ENCODE results near the gene NIFK. TPM values are rescaled to one million over a fixed set of nuclear protein-coding genes. Genes with fewer than 3 reads are reported as not detected.
"Not testable (repeated sequence)": the region's sequence is repeated elsewhere in the genome, so short reads cannot be mapped to it uniquely, and the experiment has no call there.

Gene NIFK
- total RNA-seq, 2 donors from 2014 or later: 97.3 to 157 TPM

DNA sequence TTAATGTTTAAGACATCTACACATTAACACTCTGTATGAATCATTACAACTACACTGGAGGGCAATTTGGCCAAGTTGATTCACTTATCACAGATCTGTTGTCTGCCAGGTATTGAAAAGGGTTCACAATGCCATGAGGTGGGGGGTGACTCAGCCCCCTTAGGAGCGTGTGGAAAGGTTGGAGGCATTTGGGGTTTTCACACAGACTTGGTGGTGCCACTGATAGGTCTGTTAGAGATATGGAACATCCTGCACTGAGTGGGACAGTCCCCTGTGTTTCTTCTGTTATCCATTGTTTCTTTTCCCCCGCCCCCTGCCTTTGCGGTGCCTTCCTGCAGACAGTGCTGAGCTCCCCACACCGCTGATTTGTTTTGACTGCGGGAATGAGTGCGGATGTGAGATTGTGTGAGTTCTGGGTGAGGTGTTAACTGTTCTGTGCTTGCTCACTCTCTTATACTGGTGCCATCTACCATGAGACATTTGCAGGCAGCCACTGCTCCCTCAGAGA lies 9.4 kb upstream of the NIFK start:
- peak in 1 of 2 donors; percentile 78 for DNase-seq (ENCODE audit: low spot score in 2 of 2)
- ATAC-seq: peak; percentile 79 to 91
- Mint-ChIP-seq H3K36me3 (no peaks in the 10 kb centered on the region), H3K27ac (peak overlapping the region in 1 of 2 donors; percentile 81), H3K9me3 (no peaks in the 10 kb centered on the region)

DNA sequence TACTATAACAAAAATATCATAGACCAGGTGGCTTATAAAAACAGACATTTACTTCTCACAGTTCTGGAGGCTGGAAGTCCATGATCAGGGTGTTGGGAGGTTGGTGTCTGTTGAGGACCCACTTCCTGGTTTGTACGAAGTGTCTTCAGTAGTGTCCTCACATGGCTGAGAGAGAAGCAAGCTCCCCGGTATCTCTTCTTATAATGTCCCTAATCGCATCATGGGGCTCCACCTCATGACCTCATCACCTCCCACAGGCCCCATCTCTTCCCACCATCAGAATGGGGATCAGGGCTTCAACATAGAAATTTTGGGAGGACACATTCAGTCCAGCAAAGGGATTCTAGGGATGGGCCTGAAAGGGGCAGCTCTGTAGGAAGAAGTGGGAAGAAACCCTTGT lies 4.8 kb upstream of the NIFK start:
- peaks cover 3 to 4% of the 10 kb centered on the region in 2 donors for H3K36me3 Mint-ChIP-seq
- no peaks in the 10 kb centered on the region for H3K9me3 Mint-ChIP-seq
- no peak overlapping the region for H3K27ac Mint-ChIP-seq
- DNase-seq (ENCODE audit: low spot score in 2 of 2) (no peak), ATAC-seq (no peak)

DNA sequence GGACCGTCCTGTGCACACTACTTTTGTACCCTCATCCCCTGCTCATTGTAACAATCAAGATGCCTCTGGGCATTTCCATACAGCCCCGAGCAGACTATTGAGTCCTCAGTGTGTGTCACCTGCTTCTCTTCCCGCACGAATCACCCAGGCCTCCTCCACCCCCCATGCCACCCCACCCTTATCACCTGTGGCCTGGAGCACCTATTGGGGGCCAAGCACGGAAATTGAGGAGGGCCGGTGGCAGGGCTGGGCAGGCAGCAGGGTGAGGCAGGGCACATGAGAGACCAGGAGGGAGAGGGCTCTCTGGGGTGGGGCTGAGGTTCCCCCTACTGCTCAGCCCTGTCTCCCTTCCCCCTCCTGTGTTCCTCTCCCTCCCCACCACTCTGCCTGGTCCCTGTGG lies 4.3 kb upstream of the NIFK start:
- no peak for ATAC-seq
- Mint-ChIP-seq H3K27ac (peak overlapping the region in 1 of 2 donors; percentile 4), H3K9me3 (no peaks in the 10 kb centered on the region), H3K36me3 (peaks cover 8 to 9% of the 10 kb centered on the region in 2 donors)
- no peak for DNase-seq (ENCODE audit: low spot score in 2 of 2)

DNA sequence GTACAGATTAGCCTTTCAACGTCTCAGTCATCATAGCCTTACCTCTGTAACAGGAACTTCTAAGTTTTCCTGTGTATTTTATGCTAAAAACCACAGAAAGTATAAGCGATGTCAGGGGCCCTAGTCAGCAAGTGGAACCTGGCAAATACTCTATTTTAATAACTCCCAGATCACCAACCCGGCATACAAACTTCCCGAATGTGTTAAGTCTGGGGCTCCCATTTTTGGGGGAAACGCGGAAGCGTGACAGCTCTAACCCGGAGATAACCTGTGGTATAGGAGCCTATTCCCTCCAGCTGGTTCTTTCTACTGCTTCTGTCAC lies 574 bp downstream of the NIFK start:
- Mint-ChIP-seq H3K36me3 (peaks cover 32 to 41% of the 10 kb centered on the region in 2 donors), H3K9me3 (peaks cover 0 to 6% of the 10 kb centered on the region in 2 donors), H3K27ac (peak overlapping the region; percentile 98)
- ATAC-seq: no peak
- no peak for DNase-seq (ENCODE audit: low spot score in 2 of 2)

DNA sequence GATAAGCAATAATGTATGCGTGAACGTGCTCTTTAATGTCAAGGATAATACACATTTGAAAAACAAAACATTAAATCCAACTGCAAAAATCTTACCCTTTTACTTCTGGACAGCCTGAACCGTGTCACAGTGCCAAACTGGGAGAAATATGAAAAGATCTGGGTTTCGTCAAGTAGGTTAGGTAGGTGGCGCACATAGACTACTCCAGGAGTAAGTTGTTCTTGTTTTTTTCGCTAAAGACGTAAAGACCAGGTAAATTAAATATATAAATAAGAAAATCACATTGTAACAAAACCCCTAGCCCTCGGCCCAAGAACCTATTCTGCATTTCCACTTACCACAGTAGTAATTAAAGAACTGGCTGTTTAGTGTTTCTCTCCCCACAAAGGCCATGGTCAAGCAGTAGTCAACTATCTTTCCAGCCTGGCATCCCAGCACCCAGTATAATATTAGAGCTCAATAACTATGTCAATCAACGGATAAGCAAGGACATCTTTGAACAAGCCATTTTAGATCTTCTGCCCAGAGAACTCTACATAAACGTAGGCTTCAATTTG lies 1.1 kb downstream of the NIFK start:
- Mint-ChIP-seq H3K36me3 (peaks cover 36 to 46% of the 10 kb centered on the region in 2 donors), H3K27ac (peak overlapping the region; percentile 98), H3K9me3 (peaks cover 0 to 10% of the 10 kb centered on the region in 2 donors)
- DNase-seq (ENCODE audit: low spot score in 2 of 2) (peak in 1 of 2 donors; percentile 13), ATAC-seq (no peak)

DNA sequence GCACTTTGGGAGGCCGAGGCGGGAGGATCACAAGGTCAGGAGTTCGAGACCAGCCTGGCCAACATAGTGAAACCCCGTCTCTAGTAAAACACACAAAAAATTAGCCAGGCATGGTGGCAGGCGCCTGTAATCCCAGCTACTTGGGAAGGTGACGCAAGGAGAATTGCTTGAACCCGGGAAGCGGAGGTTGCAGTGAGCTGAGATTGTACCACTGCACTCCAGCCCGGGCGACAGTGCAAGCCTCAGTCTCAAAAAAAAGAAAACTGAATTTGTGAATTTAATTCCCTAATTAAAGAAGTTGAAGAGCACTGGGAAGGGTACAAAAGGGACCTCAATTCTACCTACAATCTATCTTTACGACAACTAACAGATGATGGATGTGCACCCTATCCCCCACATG lies 2.1 kb downstream of the NIFK start:
- H3K27ac Mint-ChIP-seq, H3K9me3 Mint-ChIP-seq, ATAC-seq: not testable (repeated sequence)
- H3K36me3 Mint-ChIP-seq: peaks cover 36 to 55% of the 10 kb centered on the region in 2 donors
- peak in 1 of 2 donors; percentile 20 for DNase-seq (ENCODE audit: low spot score in 2 of 2)

DNA sequence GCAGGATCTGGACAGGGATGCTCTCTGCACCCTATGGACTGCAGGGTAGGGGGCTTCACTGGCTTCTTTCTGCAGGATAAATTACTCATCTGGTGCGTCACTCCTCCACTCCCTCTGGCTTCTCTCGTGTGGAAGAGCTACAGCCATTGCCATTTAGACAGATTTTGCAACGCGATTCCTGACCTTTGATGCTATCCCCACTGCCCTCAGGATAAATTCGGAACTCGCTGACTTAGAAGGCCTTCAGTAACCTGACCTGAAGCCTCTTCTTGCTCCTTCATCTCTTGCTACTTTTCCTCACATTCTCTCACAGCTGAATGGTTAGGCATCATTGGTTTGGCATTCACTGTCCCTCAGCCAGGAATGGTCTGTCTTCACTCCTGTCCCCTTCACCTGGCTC lies 5.3 kb downstream of the NIFK start:
- peak in 1 of 2 donors; percentile 44 for DNase-seq (ENCODE audit: low spot score in 2 of 2)
- peak overlapping the region; percentile 70 to 95 for H3K27ac Mint-ChIP-seq
- H3K9me3 Mint-ChIP-seq: peaks cover 0 to 10% of the 10 kb centered on the region in 2 donors
- ATAC-seq: no peak
- H3K36me3 Mint-ChIP-seq: peaks cover 35 to 74% of the 10 kb centered on the region in 2 donors

DNA sequence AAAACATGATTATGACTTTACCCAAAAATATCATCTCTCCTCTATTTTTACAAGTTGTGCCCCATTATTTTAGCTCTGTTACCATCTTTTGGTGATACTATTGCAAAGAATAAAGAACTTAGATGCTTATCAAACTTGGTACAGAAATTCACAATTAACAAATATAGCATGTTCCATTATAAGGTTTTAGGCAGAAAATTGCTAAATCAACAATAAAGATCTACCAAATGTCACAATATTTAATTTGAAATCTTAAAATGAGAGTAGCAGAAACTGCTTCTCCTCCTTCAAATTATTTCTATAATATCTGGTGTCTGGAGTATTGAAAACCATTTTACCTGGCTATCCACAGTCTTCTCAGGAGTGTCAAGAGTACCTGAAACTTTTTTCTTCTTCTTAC lies 8.7 kb downstream of the NIFK start:
- no peak for DNase-seq (ENCODE audit: low spot score in 2 of 2)
- no peak for ATAC-seq
- peaks cover 0 to 10% of the 10 kb centered on the region in 2 donors for H3K9me3 Mint-ChIP-seq
- H3K27ac Mint-ChIP-seq: peak overlapping the region in 1 of 2 donors; percentile 59
- peaks cover 22 to 55% of the 10 kb centered on the region in 2 donors for H3K36me3 Mint-ChIP-seq

DNA sequence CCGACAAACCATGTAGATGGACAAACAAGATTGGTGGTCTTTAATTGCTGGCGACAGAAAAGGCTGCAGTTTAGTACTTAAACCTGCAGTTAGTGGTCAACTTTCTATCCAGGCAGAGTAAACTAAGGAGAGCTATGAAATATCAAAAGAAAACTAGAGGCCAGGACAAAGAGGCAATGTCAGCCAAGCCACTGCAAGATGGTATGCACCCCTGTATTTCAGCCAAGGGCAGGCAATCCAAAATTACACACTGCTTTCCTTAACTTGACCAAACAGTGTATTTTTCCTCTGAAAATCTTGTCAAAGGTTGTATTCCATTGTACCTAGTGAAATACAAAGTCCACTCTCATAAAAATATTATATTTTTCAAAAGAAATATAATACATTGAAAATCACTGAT lies 9.3 kb downstream of the NIFK start:
- Mint-ChIP-seq H3K27ac (no peak overlapping the region), H3K36me3 (peaks cover 20 to 49% of the 10 kb centered on the region in 2 donors), H3K9me3 (peaks cover 0 to 10% of the 10 kb centered on the region in 2 donors)
- DNase-seq (ENCODE audit: low spot score in 2 of 2) (no peak), ATAC-seq (no peak)

DNA sequence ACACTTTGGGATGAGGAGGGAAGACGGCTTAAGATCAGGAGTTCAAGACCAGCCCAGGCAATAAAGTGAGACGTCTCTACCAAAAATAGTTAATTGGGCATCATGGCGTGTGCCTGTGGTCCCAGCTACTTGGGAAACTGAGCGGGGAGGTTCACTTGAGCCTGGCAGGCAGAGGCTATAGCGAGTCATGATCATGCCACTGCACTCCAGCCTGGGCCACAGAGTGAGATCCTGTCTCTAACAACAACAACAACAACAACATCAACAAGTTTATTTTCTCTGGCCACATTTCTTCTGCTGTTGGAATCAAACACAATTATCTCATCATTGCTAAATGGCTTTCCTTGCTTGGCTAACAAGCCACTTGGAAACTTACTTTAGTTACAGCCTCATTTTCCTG lies 13.4 kb downstream of the NIFK start:
- no peak for ATAC-seq
- peaks cover 4 to 17% of the 10 kb centered on the region in 2 donors for H3K36me3 Mint-ChIP-seq
- H3K9me3 Mint-ChIP-seq: no peaks in the 10 kb centered on the region
- no peak for DNase-seq (ENCODE audit: low spot score in 2 of 2)
- H3K27ac Mint-ChIP-seq: peak overlapping the region; percentile 22 to 94

DNA sequence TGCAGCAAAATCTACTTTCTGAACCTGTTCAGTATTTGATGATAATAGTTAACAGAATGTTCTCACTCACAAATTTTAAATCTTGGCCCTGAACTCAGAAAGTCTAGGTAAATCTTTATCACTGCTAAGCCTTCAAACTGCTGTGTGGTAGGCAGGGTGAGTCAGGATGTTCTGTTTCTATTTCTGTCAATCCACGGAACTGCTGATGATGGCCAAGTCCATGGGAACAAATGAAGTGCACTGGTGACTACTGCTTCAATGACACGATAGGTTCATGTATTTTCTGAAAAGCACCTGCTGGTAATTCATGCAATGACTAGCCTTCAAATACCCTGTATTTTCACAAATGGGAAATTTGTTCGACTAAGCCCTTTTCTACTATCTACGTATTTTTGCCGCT lies 14.2 kb downstream of the NIFK start:
- ATAC-seq (peak; percentile 94), DNase-seq (ENCODE audit: low spot score in 2 of 2) (peak; percentile 30 to 41)
- Mint-ChIP-seq H3K36me3 (peaks cover 4 to 8% of the 10 kb centered on the region in 2 donors), H3K9me3 (no peaks in the 10 kb centered on the region), H3K27ac (peak overlapping the region; percentile 94 to 96)

DNA sequence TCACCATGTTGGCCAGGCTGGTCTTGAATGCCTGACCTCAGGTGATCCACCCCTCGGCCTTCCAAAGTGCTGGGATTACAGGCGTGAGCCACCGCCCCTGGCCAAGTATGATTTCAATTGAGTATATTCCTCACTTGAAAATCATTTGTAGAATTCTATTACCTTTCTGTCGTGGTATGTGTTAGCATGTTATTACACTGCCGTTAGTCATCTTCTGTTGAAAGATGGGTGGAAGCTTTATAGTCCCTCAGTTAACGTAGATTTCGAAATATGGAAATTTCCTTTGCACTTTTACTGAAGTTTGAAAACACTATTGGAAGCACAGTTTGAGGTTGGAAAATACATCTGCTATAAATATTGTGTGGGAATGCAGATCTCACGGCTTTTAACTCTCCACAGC lies 14.7 kb downstream of the NIFK start:
- peak in 1 of 2 donors; percentile 44 for DNase-seq (ENCODE audit: low spot score in 2 of 2)
- peak; percentile 76 to 77 for ATAC-seq
- Mint-ChIP-seq H3K27ac (peak overlapping the region; percentile 94 to 96), H3K36me3 (peaks cover under 1 to 3% of the 10 kb centered on the region in 2 donors), H3K9me3 (no peaks in the 10 kb centered on the region)

DNA sequence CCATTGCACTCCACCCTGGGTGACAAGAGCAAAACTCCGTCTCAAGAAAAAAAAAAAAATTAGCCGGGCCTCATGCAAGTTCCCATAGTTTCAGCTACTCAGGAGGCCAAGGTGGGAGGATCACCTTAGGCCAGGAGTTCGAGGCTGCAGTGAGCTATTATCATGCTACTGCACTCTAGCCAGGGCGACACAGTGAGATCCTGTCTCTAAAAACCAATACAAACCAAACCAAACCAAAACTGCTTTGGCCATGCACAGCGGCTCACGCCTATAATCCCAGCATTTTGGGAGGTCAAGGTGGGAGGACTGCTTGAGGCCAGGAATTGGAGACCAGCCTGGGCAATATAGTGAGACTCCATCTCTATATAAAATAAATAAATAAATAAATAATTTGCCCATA lies 19.1 kb downstream of the NIFK start:
- H3K36me3 Mint-ChIP-seq: no peaks in the 10 kb centered on the region
- no peak for ATAC-seq
- no peaks in the 10 kb centered on the region for H3K9me3 Mint-ChIP-seq
- no peak overlapping the region for H3K27ac Mint-ChIP-seq
- no peak for DNase-seq (ENCODE audit: low spot score in 2 of 2)

DNA sequence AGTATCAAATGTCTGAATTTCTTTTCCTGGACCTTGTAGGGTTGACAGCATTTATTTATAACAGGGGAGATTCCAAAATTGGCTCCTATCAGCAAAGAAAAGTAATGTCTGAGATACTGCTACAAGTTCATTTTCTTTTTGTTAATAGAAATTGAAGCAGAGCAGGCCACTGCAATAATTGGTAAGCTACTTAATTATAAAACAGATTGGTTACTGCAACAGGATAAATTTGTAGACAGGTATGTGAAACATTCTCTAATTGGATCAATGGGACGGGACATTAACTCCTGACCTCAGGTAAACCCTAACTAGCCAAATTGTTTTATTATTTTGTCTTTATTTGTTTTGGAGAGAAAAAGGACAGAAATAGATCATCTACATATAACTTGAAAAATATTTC lies 20.5 kb downstream of the NIFK start:
- DNase-seq (ENCODE audit: low spot score in 2 of 2) (no peak), ATAC-seq (no peak)
- Mint-ChIP-seq H3K27ac (no peak overlapping the region), H3K36me3 (no peaks in the 10 kb centered on the region), H3K9me3 (no peaks in the 10 kb centered on the region)

DNA sequence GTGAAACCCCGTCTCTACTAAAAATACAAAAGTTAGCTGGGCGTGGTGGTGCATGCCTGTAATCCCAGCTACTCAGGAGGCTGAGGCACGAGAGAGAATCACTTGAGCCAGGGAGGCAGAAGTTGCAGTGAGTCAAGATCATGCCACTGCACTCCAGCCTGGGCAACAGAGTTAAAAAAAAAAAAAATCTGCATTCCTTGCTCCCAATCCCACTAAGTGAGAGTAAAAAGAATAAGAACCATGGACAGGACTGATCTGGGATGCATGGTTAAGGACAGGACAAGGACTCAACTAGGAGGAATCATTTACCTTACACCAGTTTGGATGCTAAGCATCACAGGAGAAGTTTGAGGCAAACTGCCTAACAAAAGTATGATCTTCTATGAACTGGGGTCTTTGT lies 25.2 kb downstream of the NIFK start:
- H3K9me3 Mint-ChIP-seq; DNase-seq (ENCODE audit: low spot score in 2 of 2); ATAC-seq; H3K27ac Mint-ChIP-seq; H3K36me3 Mint-ChIP-seq: not testable (repeated sequence)

DNA sequence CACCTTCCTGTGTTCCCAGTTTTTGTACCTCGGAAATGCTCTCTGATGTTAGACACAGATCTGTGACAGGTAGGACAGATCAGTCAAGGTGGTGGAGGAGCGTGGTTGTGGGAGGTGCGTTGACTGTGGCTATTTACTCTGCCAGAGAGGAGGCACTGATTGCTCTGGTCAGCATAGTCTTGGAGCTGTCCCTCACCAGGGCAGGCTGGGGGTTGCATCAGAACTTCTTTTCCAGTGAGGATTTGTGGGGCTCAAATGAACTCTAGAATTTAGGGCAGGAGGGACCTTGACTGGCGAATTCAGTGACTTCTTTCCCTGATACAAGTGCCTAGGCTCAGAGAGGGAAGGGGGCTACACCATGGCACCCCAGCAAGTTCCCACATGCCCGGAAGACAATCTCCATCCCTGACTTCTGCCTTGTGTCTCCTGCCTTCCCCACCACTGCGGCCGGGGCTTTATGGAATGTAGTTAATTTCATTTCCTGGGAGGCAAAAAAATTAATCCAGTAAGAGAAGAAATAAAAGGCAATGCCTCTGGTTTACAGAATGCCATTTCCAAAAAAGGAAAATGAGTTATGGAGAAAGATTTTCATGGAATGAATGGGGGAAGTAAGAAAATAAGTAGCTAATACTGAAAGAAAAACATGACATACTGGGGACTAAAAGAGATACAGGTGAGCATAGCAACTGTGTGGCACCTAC lies 26.1 kb downstream of the NIFK start:
- H3K9me3 Mint-ChIP-seq: no peaks in the 10 kb centered on the region
- no peak overlapping the region for H3K27ac Mint-ChIP-seq
- no peaks in the 10 kb centered on the region for H3K36me3 Mint-ChIP-seq
- DNase-seq (ENCODE audit: low spot score in 2 of 2): no peak
- ATAC-seq: no peak

DNA sequence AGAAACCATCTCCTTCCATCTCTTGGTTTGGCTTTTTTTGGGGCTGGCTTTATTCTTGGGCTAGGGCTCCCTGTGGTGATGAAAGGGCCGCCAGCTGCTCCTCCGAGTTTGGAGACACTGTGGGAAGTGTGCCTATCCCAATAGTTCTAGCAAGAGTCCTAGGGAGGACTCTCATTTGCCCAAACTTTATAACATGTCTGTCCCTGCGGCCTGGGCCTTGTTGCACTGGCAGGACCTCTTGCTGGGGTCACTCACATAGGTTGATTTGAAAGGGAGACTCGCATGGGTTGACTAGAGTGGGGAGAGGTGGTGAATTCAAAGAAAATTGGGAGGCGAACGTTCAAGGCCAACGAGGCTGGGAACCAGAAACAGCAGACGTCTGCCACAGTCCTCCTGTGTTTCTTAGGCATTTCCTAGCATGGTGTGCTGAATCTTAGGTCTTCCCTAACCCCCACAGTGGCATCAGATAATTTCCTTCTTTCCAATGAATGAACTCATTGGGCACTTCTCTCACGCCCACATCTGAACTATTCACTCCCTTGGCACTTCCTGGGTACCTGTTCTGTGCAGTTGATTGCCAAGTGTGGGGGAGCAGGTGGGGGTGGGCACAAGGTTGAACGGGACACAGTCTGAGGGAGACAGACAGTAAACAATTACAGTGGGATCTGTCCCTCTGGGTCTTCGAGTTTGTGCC lies 26.8 kb downstream of the NIFK start:
- Mint-ChIP-seq H3K9me3 (no peaks in the 10 kb centered on the region), H3K36me3 (no peaks in the 10 kb centered on the region), H3K27ac (no peak overlapping the region)
- DNase-seq (ENCODE audit: low spot score in 2 of 2) (no peak), ATAC-seq (no peak)

Data from activated naive CD4-positive, alpha-beta T cell treated with anti-CD3 and anti-CD28 coated beads, Interleukin-2, amount 50 U/mL, for 72 hours (primary cell).